T follicular helper cell (primary cell): ENCODE results near the gene CATSPER3.

Experiments
- DNase-seq: peaks from one replicate; pipeline ENCODE4 v3.0.0-alpha.2; 2020; ENCODE audit warnings: low read depth

CATSPER3 gene

DNA sequence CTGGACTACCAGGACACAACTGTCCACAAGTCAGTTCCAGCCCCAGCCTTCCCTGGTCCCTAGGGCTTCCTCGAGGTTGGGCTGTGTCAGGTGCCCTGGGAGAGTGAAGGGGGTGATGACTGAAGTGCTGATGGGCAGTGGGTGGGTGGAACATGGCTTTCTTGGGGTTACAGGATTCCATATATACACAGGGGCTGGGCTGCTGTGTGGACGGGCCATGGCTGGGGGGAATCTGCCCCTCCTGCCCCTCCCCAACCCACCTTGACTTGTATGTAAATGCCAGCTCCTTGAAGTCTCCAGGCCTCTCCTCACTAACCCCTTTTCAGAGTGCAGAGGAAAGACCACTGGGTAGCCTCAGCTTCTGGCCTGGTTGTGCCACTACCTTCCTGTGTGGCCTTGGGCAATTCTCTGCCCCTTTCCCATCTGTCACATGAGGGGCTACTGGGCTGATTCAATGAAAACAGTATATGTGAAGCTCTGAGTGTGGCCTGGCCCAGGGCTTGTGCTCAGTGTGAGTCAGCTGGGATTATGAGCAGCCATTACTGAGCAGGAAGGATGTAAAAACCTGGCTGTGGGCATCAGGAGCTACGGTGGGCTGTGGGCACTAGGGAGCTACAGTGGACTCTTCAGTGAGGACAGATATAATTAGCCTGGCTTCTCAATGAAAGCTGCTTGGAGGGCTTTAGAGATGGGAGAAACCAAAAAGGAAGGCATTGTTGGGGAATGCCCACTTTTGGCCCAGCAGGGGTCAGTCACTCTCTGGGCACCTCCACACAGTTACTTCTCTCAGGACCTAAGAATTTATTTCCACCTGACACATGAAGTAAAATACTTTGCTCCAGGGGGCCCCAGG is 43.0 kb downstream of the CATSPER3 start:
- no peak for DNase-seq

DNA sequence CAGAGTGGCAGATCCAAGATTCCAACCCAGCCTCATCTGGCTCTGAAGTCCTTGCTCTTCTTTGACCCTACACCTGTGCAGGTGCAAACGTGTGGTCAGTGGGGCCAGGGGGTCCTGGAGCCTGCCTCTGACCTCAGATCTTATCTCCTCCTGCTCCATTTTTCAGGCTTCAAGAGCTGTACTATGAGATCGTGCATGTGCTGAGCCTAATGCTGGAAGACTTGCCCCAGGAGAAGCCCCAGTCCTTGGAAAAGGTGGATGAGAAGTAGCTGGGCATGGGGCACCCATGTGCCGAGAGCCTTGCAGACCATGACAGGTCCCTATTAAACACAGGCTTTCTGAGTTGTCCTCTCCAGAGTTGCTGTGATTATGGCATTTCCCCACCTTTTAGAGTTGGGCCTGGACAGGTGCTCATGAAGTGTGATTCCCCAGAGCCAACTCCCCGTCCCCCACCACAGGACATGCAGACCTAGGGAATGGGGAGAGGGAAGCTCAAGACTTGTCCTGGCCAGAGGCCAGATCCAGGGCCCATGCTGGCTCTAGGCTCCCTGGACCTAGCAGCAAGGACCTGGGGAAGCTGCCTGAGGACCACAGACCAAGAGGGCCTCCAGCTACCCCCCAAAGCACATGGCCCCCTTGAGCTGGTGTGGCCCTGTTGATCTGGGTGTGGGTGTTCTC is 43.8 kb downstream of the CATSPER3 start:
- no peak for DNase-seq

DNA sequence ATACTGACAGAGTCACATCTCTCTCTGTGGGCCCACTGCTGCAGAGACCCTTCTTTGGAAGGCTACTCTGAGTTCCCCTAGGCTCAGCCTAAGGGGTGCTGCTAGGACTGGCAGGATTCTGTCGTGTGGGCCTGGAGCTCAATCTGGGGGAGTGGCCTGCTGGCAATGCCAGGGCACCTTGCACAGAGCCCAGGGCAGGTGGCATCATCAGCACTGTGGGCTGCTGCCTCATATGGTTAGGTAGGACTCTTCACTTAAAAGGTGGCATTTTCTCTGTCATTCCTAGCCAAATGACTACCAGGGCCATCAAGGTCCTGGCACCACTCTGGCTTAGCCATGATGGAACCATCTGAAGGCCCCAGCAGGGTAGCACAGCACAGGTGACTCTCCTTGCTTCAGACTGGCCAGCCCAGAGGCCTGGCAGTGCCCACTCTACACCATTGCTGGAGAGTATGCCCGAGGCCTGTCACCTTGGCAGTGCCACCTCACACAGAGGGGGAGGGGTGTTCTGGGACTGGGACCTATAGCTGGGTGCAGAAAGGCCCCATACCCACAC is 44.4 kb downstream of the CATSPER3 start:
- DNase-seq = no peak

DNA sequence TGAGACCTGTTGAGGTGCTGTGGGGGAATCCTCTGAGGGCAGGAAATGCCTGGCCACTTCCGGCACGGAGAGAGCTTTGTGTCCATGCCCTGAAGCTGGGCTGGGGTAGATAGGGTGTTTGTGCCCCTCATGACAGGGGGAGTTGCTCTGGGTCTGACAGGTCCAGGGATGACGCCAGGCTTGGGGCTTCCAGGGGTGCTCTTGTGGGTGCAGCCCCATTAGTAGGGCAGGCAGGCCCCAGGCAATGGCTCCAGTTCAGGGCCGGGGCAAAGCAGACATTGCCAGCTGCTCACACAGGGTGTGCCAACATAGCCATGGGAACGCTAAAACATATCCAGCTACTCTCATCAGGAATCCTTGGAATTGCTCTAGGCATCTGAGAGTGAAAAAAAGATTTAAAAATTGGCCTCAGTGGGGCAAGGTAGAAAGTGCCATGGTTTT is 45.3 kb downstream of the CATSPER3 start:
- no peak for DNase-seq

DNA sequence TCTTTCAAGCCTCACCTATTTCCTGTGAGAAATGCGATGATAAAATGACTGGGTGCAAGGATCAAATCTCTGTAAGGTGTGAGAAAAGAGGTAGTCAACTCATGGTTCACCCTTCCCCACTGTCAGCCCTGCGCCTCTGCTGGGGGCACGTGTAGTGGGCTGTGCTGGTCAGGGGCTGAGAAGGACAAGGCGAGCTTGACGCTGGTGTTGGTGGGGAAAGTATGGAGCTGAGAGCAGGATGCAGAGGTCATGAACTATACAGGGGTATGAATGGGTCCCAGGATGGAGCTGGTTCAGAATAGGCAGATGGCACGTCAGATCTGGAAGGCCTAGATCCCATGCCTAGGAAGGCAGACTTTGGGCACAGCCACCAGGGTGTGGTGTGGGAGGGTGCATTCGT is 45.7 kb downstream of the CATSPER3 start:
- no peak for DNase-seq

DNA sequence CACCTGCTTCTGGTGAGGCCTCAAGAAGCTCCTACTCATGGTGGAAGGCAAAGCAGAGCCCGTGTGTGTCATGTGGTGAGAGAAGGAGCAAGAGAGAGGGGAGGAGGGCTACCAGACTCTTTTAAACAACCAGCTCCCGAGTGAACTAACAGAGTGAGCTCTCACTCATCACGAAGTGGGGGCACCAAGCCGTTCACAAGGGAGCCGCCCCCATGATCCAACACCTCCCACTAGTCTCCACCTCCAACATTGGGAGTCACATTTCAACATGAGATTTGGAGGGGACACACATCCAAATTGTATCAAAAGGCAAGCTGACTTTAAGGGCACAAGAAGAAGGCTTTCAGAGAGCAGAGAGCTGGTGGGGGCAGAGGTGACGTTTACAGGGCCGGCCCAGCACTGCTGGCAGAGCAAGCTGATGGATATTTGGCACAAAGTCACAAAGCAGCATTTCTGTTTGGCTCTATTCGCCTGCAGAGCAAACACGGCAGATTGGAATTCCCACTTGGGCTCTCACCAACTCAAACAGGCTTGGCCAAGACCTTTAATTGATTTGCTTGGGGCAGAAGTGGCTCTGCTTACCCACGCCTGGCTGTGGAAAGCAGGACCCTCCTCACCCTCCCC is 46.4 kb downstream of the CATSPER3 start:
- no peak for DNase-seq

DNA sequence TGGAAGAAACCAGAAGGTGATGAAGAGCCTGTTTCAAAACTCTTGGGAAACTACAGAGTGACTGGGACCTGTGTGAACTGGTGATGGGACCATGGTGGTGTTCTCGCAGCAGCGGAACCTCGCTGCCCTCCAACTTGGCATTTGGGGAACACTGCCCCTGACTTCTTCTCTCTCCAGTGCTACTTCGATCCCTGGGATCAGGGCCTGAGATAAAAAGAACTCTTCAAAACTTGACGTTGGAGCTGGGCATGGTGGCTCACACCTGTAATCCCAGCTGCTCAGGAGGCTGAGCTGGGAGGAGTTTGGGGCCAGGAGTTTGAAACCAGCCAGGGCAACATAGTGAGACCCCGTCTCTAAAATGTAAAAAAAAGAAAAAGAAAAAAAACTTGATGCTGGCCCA is 48.2 kb downstream of the CATSPER3 start:
- no peak for DNase-seq

DNA sequence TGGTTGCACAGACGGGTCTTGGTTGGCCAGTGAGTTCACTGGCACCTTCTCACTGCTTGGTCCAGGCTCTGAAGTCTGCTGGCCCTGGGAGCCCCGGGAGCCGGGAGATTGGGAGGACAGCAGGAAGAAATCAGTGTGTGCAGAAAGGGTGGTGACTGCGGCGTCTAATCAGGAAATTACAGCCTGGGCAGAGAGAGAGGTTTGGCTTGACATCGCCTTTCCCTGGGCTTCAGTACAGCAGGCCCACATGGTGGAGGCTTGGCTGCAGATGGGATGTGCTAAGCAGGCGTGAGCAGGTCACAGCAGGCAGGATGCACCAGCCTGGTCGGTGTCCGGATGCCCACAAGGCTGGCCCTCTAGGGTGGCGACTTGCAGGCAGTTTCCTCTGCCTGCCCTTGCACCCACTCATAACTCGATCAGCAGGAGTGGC is 49.2 kb downstream of the CATSPER3 start:
- DNase-seq = no peak

DNA sequence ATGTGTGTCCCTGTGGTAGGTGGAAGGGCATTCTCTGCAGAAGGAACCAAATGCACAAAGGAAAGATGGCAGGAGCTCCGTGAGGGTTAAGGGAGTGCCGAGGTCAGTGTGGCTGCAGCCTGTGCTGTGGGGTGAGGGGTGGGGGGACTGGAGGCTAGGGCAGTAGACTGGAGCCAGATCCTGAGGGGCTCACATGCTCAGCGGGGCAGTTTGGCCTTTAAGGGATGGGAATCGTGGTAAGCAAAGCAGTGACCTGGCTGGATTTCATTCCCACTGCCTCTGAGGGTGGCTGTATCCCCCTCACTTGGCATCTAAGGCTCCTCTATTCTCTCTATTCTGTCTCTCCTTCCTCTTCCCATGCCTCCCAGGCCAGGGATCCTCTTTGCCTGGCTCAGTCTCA is 50.8 kb downstream of the CATSPER3 start:
- DNase-seq = no peak

DNA sequence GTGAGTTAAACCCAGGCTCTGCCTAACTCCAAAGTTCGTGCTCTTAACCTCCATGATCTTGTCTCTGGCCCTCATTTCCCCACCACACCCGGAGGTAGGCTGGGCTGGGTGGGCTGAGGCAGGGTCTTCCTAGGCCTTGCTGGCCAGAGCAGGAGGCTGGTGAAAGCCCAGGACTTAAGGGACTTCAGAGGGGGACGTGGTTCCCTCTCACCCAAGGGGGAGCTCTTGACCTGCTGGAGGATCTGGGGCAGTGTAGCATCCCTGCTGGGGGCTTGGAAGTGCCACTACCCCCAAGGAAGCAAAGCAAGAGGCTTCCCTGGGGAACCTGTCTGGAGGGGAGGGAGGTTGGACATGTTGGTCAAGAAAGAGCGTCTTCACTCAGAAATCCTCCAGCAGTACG is 51.6 kb downstream of the CATSPER3 start:
- no peak for DNase-seq

DNA sequence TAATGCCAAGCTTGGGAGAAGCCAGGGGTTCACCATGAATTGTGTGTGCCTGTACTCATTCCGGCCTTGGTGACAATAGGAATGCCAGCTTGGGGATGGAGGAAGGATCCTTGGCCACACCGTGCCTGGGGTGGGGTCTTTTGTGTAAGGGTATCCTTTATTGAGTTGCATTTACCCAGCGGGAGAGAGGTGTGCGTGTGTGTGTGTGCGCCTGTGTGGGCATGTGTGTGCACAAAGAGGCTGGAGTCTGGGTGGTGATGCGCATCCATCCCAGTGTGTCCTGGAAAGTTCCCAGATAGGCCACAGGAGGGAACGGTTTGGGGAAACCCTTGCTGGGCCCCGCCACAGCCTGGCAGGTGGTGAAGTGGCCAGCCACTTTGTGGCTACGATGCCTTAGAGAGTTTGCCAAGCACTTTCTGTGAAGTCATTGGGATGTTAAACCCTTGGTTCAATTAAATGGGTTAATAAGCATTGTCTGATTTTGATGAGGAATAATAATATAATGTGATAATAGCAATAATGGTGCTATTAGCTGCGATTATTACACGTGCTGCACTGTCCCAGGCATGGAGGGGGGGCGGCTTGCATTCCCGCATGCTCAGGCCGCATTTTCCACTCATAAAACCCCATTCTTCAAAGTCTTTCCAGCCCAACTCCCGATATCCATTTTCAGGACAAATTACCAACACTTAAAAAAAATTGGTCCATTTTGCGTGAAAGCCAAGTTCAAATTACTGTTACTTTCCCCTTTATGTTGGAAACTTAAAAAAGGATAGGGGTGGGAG is 52.6 kb downstream of the CATSPER3 start:
- DNase-seq = no peak

DNA sequence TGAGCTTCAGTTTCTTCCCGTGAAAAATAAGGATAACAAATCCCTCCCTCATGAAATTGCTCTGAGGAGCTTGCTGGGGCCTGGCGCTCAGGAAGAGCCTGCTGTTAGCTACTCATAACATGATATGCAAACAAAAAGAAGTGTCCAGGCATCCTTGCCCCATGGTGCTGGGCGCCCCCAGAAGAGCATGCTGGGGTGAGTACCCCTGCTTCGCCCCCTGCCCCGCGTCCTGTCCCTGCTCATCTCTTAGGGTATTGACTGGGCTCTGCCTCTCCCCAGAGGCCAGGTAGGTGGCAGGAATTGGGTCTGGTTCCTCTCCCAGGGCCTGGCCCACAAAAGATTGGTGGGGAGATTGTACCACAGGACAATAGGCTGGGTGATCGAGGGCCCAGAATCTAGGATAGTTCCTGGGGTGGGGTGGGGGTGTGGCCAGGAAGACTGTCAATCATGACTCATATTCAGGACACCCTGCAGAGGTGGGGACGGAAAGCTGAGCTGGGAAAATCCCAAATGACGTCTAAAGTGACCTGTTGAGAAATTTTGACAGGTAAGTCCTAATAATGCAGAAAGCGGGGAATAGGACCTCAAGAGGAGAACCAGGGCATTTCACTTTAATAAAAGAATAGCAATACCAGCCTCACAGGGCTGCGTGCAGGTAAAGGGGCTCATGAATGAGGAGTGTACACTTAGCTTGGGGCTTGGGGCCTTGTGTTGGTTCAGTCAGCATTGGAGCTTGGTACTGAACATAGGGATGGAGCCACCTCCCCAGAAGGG is 57.4 kb downstream of the CATSPER3 start:
- DNase-seq = no peak

DNA sequence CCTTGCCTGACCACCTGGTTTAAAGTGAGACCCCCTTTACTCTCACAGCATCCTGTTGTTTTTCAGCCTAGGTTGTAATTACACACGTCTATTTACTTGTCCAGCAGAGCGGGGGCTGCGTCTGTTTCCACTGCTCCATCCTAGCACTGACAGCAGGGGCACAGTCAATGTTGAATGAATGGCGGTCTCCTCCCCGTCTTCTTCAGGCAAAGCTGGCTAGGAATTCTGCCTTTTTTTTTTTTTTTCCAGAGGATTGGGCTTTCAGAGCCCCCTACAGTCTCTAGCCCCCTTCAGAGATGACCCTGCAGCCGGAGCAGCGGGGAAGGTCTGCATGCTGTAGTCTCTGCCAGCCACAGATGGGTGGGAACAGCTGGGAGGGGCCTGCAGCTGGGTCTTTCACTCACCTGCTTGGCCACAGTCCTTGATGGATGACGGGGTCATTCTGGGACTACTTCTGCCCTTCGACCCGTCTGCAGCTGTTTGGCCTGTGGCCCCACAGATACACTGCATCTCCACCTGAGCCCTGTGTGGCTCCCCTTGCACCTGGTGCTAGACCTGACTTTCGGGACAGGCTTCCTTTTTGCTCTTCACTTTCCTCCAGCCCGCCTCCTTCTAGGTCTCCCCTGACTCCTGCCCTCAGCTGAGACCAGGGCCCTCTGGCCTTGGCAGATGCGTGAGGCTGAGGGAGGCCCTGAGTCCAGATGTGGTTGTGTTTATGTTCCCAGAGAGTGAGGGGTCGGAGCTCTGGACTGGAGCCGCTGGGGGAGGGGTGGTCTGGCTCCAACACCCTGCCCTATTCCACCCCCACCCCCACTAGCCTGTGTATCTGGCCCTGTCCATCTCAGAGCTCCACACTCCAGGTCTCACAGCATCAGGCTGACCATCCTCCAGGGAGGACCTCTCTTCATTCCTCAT is 58.3 kb downstream of the CATSPER3 start:
- no peak for DNase-seq

DNA sequence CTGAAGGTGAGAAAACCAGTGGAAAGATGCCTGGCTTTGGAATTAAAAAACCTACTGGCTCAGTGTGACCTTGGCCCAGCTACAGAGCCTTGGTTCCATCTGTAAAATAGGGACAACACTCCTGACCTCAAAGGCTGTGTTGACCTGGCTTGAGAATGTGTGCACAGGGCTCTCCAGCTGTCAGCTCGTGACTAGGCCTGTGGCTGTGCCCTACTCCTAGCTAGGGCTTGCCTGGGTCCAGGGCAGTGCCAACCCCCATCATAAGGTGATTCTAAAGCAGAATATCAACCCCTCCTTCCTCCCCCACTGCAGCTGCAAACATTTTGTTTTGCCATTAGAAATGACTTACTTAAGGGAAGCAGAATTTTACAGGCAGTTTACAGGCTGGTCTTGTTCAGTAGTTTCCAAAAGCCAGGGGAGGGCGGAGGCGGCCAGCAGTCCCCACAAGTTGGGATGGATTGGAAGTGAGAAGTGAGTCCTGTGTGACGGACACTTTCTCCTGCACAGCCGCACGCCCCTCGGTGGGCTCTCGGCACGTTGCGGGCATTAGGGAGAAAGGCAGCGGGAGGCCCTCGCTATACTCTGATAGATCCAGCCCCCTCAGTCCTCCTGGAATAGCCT is 59.0 kb downstream of the CATSPER3 start:
- DNase-seq = no peak

DNA sequence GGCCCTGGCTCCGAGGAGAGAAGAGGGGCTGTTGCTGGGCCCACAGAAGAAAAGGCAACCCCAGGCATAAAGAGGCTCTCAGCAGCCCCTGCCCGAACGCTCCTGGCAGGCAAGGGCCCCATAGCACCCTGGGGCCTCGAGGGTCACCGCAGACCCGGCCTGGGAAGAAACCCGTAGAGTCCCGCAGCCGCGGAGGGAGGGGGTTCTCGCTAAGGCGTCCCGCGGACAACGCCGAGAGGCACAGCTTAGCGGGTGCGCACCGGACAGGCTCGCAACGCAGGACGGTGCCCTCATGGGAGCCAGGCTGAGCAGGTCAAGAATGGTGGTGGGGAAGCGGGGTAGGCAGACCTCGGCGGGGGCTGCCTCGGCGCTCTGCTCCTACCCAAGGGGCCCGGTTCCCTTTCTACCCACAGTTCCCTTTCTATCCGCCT is 59.6 kb downstream of the CATSPER3 start:
- no peak for DNase-seq

DNA sequence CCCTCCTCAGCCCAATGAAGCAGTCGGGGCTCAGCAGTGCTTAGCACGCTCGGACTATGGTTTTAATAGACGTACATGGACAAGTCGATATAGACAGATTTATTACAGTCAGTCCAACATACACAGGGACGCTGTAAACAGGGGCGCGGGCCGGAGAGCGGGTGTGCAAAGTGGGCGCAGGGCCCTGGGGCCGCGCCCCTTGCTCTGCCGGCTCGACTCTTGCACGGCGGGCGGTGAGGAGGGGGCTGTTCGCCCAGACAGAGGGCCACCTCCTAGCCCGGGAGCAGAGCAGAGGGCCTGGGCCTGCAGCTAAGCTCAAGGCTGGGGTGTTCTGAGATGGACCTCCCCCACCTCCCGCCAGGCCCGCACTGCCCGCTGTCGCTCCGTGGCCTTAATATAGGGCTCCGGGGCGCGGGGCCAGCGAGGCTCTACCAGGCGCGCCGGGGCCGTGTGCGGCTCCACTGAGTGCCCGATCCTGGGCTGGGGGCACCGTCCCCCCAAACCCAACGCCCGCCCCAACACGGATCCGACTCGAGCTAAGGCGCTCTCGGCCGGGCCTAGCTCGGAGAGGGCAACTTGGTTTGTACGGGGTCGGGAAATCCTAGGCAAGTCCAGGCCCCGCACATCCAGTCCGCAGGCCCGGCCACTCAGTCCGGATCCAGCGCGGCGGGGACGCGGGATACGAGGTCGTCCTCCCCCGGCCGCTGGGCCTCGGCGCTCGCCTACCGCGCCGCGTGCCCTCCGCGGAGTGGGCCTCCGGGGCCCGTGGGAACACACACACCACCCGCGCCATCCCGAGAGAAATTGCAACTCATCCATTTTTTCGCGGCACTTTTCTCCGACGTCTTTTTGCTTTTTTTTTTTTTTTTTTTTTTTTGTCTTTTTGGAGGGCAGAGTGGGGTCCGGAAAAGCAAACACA is 60.2 kb downstream of the CATSPER3 start:
- DNase-seq = no peak

DNA sequence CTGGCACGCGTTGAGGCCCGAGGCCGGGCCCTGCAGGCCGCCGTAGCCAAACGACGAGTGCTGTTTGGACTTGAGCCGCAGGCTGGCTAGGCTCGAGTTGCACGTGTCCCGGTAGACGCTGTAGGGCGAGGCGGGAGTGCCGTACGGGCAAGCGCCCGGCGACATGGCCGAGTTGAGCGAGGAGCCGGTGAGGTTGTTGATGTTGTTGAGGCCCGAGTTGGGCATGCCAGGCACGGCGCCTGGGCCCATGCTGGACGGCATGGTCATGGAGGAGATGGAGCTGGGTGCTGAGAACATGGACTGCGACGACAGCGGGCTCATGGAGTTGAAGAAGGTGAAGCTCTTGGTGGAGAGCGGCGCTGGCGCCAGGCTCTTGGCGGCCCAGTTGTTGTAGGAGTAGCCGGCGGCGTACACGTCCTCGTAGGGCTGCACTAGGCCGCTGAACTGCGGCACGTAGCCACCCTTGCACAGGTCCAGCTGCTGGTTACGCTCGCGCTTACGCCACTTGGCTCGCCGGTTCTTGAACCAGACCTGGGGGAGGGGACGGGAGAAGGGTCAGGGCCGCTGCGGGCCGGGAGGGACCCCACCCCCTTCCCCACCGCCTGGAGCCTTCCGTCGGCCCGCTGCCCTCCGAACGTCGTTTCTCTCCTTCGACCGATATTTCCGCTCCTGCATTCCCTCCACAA is 61.2 kb downstream of the CATSPER3 start:
- DNase-seq = no peak
